CD4-positive, alpha-beta memory T cell (primary cell): ENCODE measurements around the gene CYP8B1. TPM values are rescaled to one million over a fixed set of nuclear protein-coding genes. Genes with fewer than 3 reads are reported as not detected.

Source experiments
- CTCF ChIA-PET: fragments of 350-600 bp; sonication (Branson Sonifier 250); formaldehyde crosslinking; loops from one replicate; lab custom pipeline; 2021; ENCODE audit warnings: inconsistent platforms; ENCODE audit not compliant: partially characterized antibody; lab: Charles Lee
- POLR2A ChIA-PET: fragments of 350-600 bp; sonication (Branson Sonifier 250); formaldehyde crosslinking; loops from one replicate; lab custom pipeline; 2021; ENCODE audit not compliant: partially characterized antibody; lab: Charles Lee
- DNase-seq, 5 donors: peaks; one replicate each; pipeline versions ENCODE4 v3.0.0 to v3.0.0-alpha.2; 2020 to 2022; ENCODE audit warnings: mixed read lengths in 1 of 5
- H3K27ac ChIP-seq: one replicate; pipeline ENCODE4 v1.7.0; 2013; ENCODE audit warnings: low read depth, low read length
- H3K27me3 ChIP-seq: 2 replicates; pipeline ENCODE4 v1.7.0; 2013; ENCODE audit warnings: mild to moderate bottlenecking, low read length, moderate library complexity; ENCODE audit not compliant: insufficient read depth
- H3K36me3 ChIP-seq: 2 replicates; pipeline ENCODE4 v1.7.0; 2013; ENCODE audit warnings: mild to moderate bottlenecking, low read length, moderate library complexity; ENCODE audit not compliant: insufficient read depth
- H3K4me1 ChIP-seq: 2 replicates; pipeline ENCODE4 v1.7.0; 2013; ENCODE audit warnings: mild to moderate bottlenecking, low read length, moderate library complexity; ENCODE audit not compliant: insufficient read depth
- H3K4me3 ChIP-seq, 2 donors: one replicate each; pipeline ENCODE4 v1.7.0; 2013; ENCODE audit warnings: low read length in 2 of 2, mild to moderate bottlenecking in 1 of 2
- H3K9me3 ChIP-seq, 2 donors: one replicate each; pipeline ENCODE4 v1.7.0; 2013; ENCODE audit warnings: low read length in 2 of 2, control low read depth in 1 of 2; ENCODE audit not compliant: control insufficient read depth in 1 of 2
- H3K27ac Mint-ChIP-seq, 7 donors: one replicate each; pipeline ENCODE4 v1.8.0; 2020 to 2021; ENCODE audit warnings: mixed read lengths in 7 of 7, mild to moderate bottlenecking in 6 of 7, inconsistent platforms in 3 of 7, moderate library complexity in 3 of 7
- H3K27me3 Mint-ChIP-seq, 2 donors: one replicate each; pipeline ENCODE4 v1.8.0; 2020 to 2021; ENCODE audit warnings: mixed read lengths in 2 of 2
- H3K36me3 Mint-ChIP-seq, 2 donors: one replicate each; pipeline ENCODE4 v1.8.0; 2020 to 2021; ENCODE audit warnings: mixed read lengths in 2 of 2, inconsistent platforms in 1 of 2, mild to moderate bottlenecking in 1 of 2
- H3K4me1 Mint-ChIP-seq, 4 donors: one replicate each; pipeline ENCODE4 v1.8.0; 2020 to 2021; ENCODE audit warnings: mixed read lengths in 4 of 4, mild to moderate bottlenecking in 1 of 4
- H3K4me3 Mint-ChIP-seq, 8 donors: one replicate each; pipeline ENCODE4 v1.8.0; 2020 to 2021; ENCODE audit warnings: mixed read lengths in 8 of 8, mild to moderate bottlenecking in 7 of 8, moderate library complexity in 6 of 8, inconsistent platforms in 3 of 8
- H3K9me3 Mint-ChIP-seq, 8 donors: one replicate each; pipeline ENCODE4 v1.8.0; 2020 to 2021; ENCODE audit warnings: mixed read lengths in 8 of 8, mild to moderate bottlenecking in 5 of 8, inconsistent platforms in 3 of 8, moderate library complexity in 1 of 8
- intact Hi-C: fragments of 100-400 bp; cut with micrococcal nuclease; formaldehyde crosslinking; loops from one replicate; pipeline ENCODE4 v1.15.1; 2023
- polyA plus RNA-seq, 2 donors: library from polyadenylated mRNA; unstranded; fragments of 300-500 nt; fragmentation: Illumina TruSeq; gene quantifications; one replicate each; pipeline ENCODE4 v1.2.3, GENCODE V29; 2021
- total RNA-seq, 2 experiments: library from RNA; stranded (reverse); gene quantifications; one replicate each; pipeline ENCODE4 v1.2.3, GENCODE V29; 2021

Gene CYP8B1
- total and polyA plus RNA-seq, 4 experiments from 2014 or later, result not detected

GRCh38 chr3:42876940-42877720, 1.5 kb upstream of the CYP8B1 start:
- no peaks in the 10 kb centered on the region for H3K9me3 ChIP-seq
- POLR2A ChIA-PET, result no interaction called here
- H3K36me3 ChIP-seq, result no peaks in the 10 kb centered on the region
- H3K27me3 Mint-ChIP-seq, result peaks cover 2 to 5% of the 10 kb centered on the region in 2 donors
- H3K27ac ChIP-seq, result no peak overlapping the region
- no peak overlapping the region for H3K4me3 Mint-ChIP-seq
- H3K4me3 ChIP-seq, result no peak overlapping the region
- peaks cover 11% of the 10 kb centered on the region for H3K4me1 ChIP-seq
- no peak overlapping the region for H3K27ac Mint-ChIP-seq
- no peaks in the 10 kb centered on the region for H3K9me3 Mint-ChIP-seq
- H3K4me1 Mint-ChIP-seq, result peaks cover 9 to 15% (median 12%) of the 10 kb centered on the region in 4 donors
- CTCF ChIA-PET, result interaction anchor here (1.5 to 8.2 kb wide), 4 partner anchors 8 to 94 kb away, joined by 3 to 156 read pairs (median 12); no protein-coding TSS in a partner anchor
- intact Hi-C loops, result no loop called here
- DNase-seq, result no peak
- no peaks in the 10 kb centered on the region for H3K36me3 Mint-ChIP-seq
- no peaks in the 10 kb centered on the region for H3K27me3 ChIP-seq

- Histone ChIP-seq H3K4me3 (no peak overlapping the region), H3K36me3 (no peaks in the 10 kb centered on the region), H3K27ac (no peak overlapping the region), H3K9me3 (no peaks in the 10 kb centered on the region), H3K4me1 (peaks cover 8% of the 10 kb centered on the region), H3K27me3 (no peaks in the 10 kb centered on the region)
- no peak for DNase-seq
- intact Hi-C loops, result no loop called here
- peaks cover 3 to 5% of the 10 kb centered on the region in 2 donors for H3K27me3 Mint-ChIP-seq
- H3K36me3 Mint-ChIP-seq, result no peaks in the 10 kb centered on the region
- H3K4me3 Mint-ChIP-seq, result no peak overlapping the region
- ChIA-PET POLR2A (no interaction called here), CTCF (interaction anchor here (8.2 kb wide), 1 partner anchor 93 kb away, joined by 156 read pairs; no protein-coding TSS in a partner anchor)
- H3K9me3 Mint-ChIP-seq, result no peaks in the 10 kb centered on the region
- peaks cover 7 to 10% (median 10%) of the 10 kb centered on the region in 4 donors for H3K4me1 Mint-ChIP-seq
- no peak overlapping the region for H3K27ac Mint-ChIP-seq
Observed at GRCh38 chr3:42876401-42876800, 722 bp upstream of the CYP8B1 start.

GRCh38 chr3:42874749-42875148, 930 bp downstream of the CYP8B1 start:
- Histone ChIP-seq H3K27ac (no peak overlapping the region), H3K27me3 (no peaks in the 10 kb centered on the region), H3K4me3 (no peak overlapping the region), H3K9me3 (no peaks in the 10 kb centered on the region), H3K4me1 (no peaks in the 10 kb centered on the region), H3K36me3 (no peaks in the 10 kb centered on the region)
- DNase-seq, result no peak
- peaks cover 3 to 5% of the 10 kb centered on the region in 2 donors for H3K27me3 Mint-ChIP-seq
- ChIA-PET POLR2A (no interaction called here), CTCF (interaction anchor here (1.1 to 1.5 kb wide), 3 partner anchors 43 to 125 kb away, joined by 3 read pairs; no protein-coding TSS in a partner anchor)
- no peak overlapping the region for H3K4me3 Mint-ChIP-seq
- H3K36me3 Mint-ChIP-seq, result no peaks in the 10 kb centered on the region
- H3K9me3 Mint-ChIP-seq, result no peaks in the 10 kb centered on the region
- intact Hi-C loops, result no loop called here
- H3K4me1 Mint-ChIP-seq, result peaks cover 0 to 2% (median 0%) of the 10 kb centered on the region in 4 donors
- no peak overlapping the region for H3K27ac Mint-ChIP-seq

GRCh38 chr3:42873221-42873982, 2.3 kb downstream of the CYP8B1 start:
- POLR2A ChIA-PET, result no interaction called here
- Histone ChIP-seq H3K27me3 (no peaks in the 10 kb centered on the region), H3K36me3 (no peaks in the 10 kb centered on the region), H3K27ac (no peak overlapping the region), H3K4me1 (no peaks in the 10 kb centered on the region), H3K9me3 (no peaks in the 10 kb centered on the region), H3K4me3 (no peak overlapping the region)
- Mint-ChIP-seq H3K36me3 (no peaks in the 10 kb centered on the region), H3K27me3 (peaks cover 3 to 5% of the 10 kb centered on the region in 2 donors), H3K4me3 (no peak overlapping the region), H3K4me1 (no peaks in the 10 kb centered on the region), H3K27ac (no peak overlapping the region), H3K9me3 (no peaks in the 10 kb centered on the region)
- DNase-seq, result no peak
- CTCF ChIA-PET, result interaction anchor here (1.5 kb wide), 1 partner anchor 42 kb away, joined by 3 read pairs; no protein-coding TSS in a partner anchor
- intact Hi-C loops, result no loop called here

GRCh38 chr3:42872718-42873117, 3.0 kb downstream of the CYP8B1 start:
- Histone ChIP-seq H3K4me3 (no peak overlapping the region), H3K4me1 (no peaks in the 10 kb centered on the region), H3K9me3 (no peaks in the 10 kb centered on the region), H3K36me3 (no peaks in the 10 kb centered on the region), H3K27me3 (no peaks in the 10 kb centered on the region), H3K27ac (no peak overlapping the region)
- no peak for DNase-seq
- Mint-ChIP-seq H3K4me1 (no peaks in the 10 kb centered on the region), H3K27me3 (peaks cover 3 to 5% of the 10 kb centered on the region in 2 donors), H3K4me3 (no peak overlapping the region), H3K27ac (no peak overlapping the region), H3K36me3 (no peaks in the 10 kb centered on the region), H3K9me3 (no peaks in the 10 kb centered on the region)
- ChIA-PET CTCF (no interaction called here), POLR2A (no interaction called here)
- intact Hi-C loops, result no loop called here

GRCh38 chr3:42871592-42872196, 4.0 kb downstream of the CYP8B1 start:
- H3K27me3 Mint-ChIP-seq, result peaks cover 3 to 5% of the 10 kb centered on the region in 2 donors
- H3K4me3 Mint-ChIP-seq, result no peak overlapping the region
- no peaks in the 10 kb centered on the region for H3K36me3 ChIP-seq
- H3K4me3 ChIP-seq, result no peak overlapping the region
- no peak overlapping the region for H3K27ac ChIP-seq
- H3K27ac Mint-ChIP-seq, result no peak overlapping the region
- POLR2A ChIA-PET, result no interaction called here
- no peak for DNase-seq
- H3K27me3 ChIP-seq, result no peaks in the 10 kb centered on the region
- H3K4me1 Mint-ChIP-seq, result no peaks in the 10 kb centered on the region
- CTCF ChIA-PET, result interaction anchor here (0.8 kb wide), 1 partner anchor 9 kb away, joined by 4 read pairs; no protein-coding TSS in a partner anchor
- intact Hi-C loops, result no loop called here
- H3K9me3 ChIP-seq, result no peaks in the 10 kb centered on the region
- H3K9me3 Mint-ChIP-seq, result no peaks in the 10 kb centered on the region
- H3K4me1 ChIP-seq, result no peaks in the 10 kb centered on the region
- no peaks in the 10 kb centered on the region for H3K36me3 Mint-ChIP-seq

- CTCF ChIA-PET, result interaction anchor here (1.2 to 3.0 kb wide), 3 partner anchors 10 to 26 kb away, joined by 4 to 10 read pairs (median 8); no protein-coding TSS in a partner anchor
- Mint-ChIP-seq H3K4me3 (no peak overlapping the region), H3K27ac (no peak overlapping the region), H3K27me3 (peaks cover 2 to 7% of the 10 kb centered on the region in 2 donors), H3K4me1 (no peaks in the 10 kb centered on the region), H3K36me3 (no peaks in the 10 kb centered on the region), H3K9me3 (no peaks in the 10 kb centered on the region)
- Histone ChIP-seq H3K4me3 (no peak overlapping the region), H3K27ac (no peak overlapping the region), H3K36me3 (no peaks in the 10 kb centered on the region), H3K4me1 (no peaks in the 10 kb centered on the region), H3K27me3 (no peaks in the 10 kb centered on the region), H3K9me3 (no peaks in the 10 kb centered on the region)
- intact Hi-C loops, result no loop called here
- no peak for DNase-seq
- POLR2A ChIA-PET, result no interaction called here
Observed at GRCh38 chr3:42868841-42869240, 6.8 kb downstream of the CYP8B1 start.
